Activated T-cell treated with anti-CD3 and anti-CD28 coated beads, Interleukin-2, amount 50 U/mL, for 24 hours (primary cell): ENCODE results near the gene NCKAP5L.

Experiments
- DNase-seq: peaks from one replicate; pipeline ENCODE4 v3.0.0-alpha.2; 2020
- H3K27ac Mint-ChIP-seq: 2 replicates; pipeline ENCODE4 v1.8.0; 2020; ENCODE audit warnings: mild to moderate bottlenecking, mixed read lengths
- H3K27me3 Mint-ChIP-seq: 2 replicates; pipeline ENCODE4 v1.8.0; 2020; ENCODE audit warnings: mixed read lengths
- H3K36me3 Mint-ChIP-seq: 2 replicates; pipeline ENCODE4 v1.8.0; 2020; ENCODE audit warnings: low read depth, mixed read lengths
- H3K4me1 Mint-ChIP-seq: 2 replicates; pipeline ENCODE4 v1.8.0; 2020; ENCODE audit warnings: low read depth, mixed read lengths
- H3K4me3 Mint-ChIP-seq: 2 replicates; pipeline ENCODE4 v1.8.0; 2020; ENCODE audit warnings: mild to moderate bottlenecking, moderate library complexity, mixed read lengths
- H3K9me3 Mint-ChIP-seq: 2 replicates; pipeline ENCODE4 v1.8.0; 2020; ENCODE audit warnings: mixed read lengths

The NCKAP5L gene

GRCh38 chr12:49843411-49843810, 15.2 kb upstream of the NCKAP5L start:
- Mint-ChIP-seq H3K36me3 (peaks cover 13% of the 10 kb centered on the region), H3K4me1 (peaks cover 35% of the 10 kb centered on the region), H3K27me3 (peaks cover 3% of the 10 kb centered on the region), H3K27ac (peak overlapping the region; percentile 98), H3K9me3 (no peaks in the 10 kb centered on the region), H3K4me3 (peak overlapping the region; percentile 96)
- DNase-seq, result no peak

GRCh38 chr12:49842519-49843352, 14.5 kb upstream of the NCKAP5L start, which contains the start of gene BCDIN3D:
Gene BCDIN3D (minus strand): TSS chr12:49843106. CDS start chr12:49843087, 19 bp downstream.
- H3K36me3 Mint-ChIP-seq, result peaks cover 17% of the 10 kb centered on the region
- H3K27me3 Mint-ChIP-seq, result no peaks in the 10 kb centered on the region
- peak; percentile 97 for DNase-seq
- peak within 1 kb of the TSS; percentile 96 for H3K4me3 Mint-ChIP-seq
- H3K4me1 Mint-ChIP-seq, result peaks cover 35% of the 10 kb centered on the region
- peak within 1 kb of the TSS; percentile 98 for H3K27ac Mint-ChIP-seq
- no peaks in the 10 kb centered on the region for H3K9me3 Mint-ChIP-seq

GRCh38 chr12:49838973-49839633, 10.9 kb upstream of the NCKAP5L start:
- peaks cover 26% of the 10 kb centered on the region for H3K4me1 Mint-ChIP-seq
- H3K4me3 Mint-ChIP-seq, result no peak overlapping the region
- peaks cover 21% of the 10 kb centered on the region for H3K36me3 Mint-ChIP-seq
- no peak overlapping the region for H3K27ac Mint-ChIP-seq
- H3K9me3 Mint-ChIP-seq, result no peaks in the 10 kb centered on the region
- H3K27me3 Mint-ChIP-seq, result no peaks in the 10 kb centered on the region
- DNase-seq, result no peak

GRCh38 chr12:49832836-49833421, 4.7 kb upstream of the NCKAP5L start:
- Mint-ChIP-seq H3K36me3 (peaks cover 7% of the 10 kb centered on the region), H3K4me3 (no peak overlapping the region), H3K27ac (no peak overlapping the region), H3K9me3 (no peaks in the 10 kb centered on the region), H3K27me3 (no peaks in the 10 kb centered on the region), H3K4me1 (peaks cover 13% of the 10 kb centered on the region)
- DNase-seq, result no peak

GRCh38 chr12:49831717-49832116, 3.5 kb upstream of the NCKAP5L start:
- H3K27me3 Mint-ChIP-seq, result no peaks in the 10 kb centered on the region
- DNase-seq, result no peak
- no peak overlapping the region for H3K27ac Mint-ChIP-seq
- H3K9me3 Mint-ChIP-seq, result no peaks in the 10 kb centered on the region
- peaks cover 19% of the 10 kb centered on the region for H3K4me1 Mint-ChIP-seq
- H3K36me3 Mint-ChIP-seq, result peaks cover 2% of the 10 kb centered on the region
- H3K4me3 Mint-ChIP-seq, result no peak overlapping the region

GRCh38 chr12:49827401-49828099, 663 bp downstream of the NCKAP5L start:
- H3K27me3 Mint-ChIP-seq, result no peaks in the 10 kb centered on the region
- DNase-seq, result peak; percentile 70
- H3K27ac Mint-ChIP-seq, result peak overlapping the region; percentile 41
- no peaks in the 10 kb centered on the region for H3K9me3 Mint-ChIP-seq
- H3K4me1 Mint-ChIP-seq, result peaks cover 35% of the 10 kb centered on the region
- H3K4me3 Mint-ChIP-seq, result peak overlapping the region; percentile 87
- peaks cover 4% of the 10 kb centered on the region for H3K36me3 Mint-ChIP-seq

- H3K4me3 Mint-ChIP-seq, result peak overlapping the region; percentile 87
- peaks cover 38% of the 10 kb centered on the region for H3K4me1 Mint-ChIP-seq
- H3K27me3 Mint-ChIP-seq, result no peaks in the 10 kb centered on the region
- DNase-seq, result no peak
- H3K36me3 Mint-ChIP-seq, result peaks cover 6% of the 10 kb centered on the region
- H3K27ac Mint-ChIP-seq, result peak overlapping the region; percentile 26
- no peaks in the 10 kb centered on the region for H3K9me3 Mint-ChIP-seq
Measured at GRCh38 chr12:49827051-49827400, 1.2 kb downstream of the NCKAP5L start.

GRCh38 chr12:49825971-49826421, 2.2 kb downstream of the NCKAP5L start:
- H3K27ac Mint-ChIP-seq, result no peak overlapping the region
- H3K4me3 Mint-ChIP-seq, result no peak overlapping the region
- H3K4me1 Mint-ChIP-seq, result peaks cover 48% of the 10 kb centered on the region
- H3K27me3 Mint-ChIP-seq, result no peaks in the 10 kb centered on the region
- no peaks in the 10 kb centered on the region for H3K9me3 Mint-ChIP-seq
- H3K36me3 Mint-ChIP-seq, result peaks cover 6% of the 10 kb centered on the region
- DNase-seq, result no peak

- DNase-seq, result no peak
- no peaks in the 10 kb centered on the region for H3K9me3 Mint-ChIP-seq
- H3K4me1 Mint-ChIP-seq, result peaks cover 52% of the 10 kb centered on the region
- no peak overlapping the region for H3K4me3 Mint-ChIP-seq
- H3K27ac Mint-ChIP-seq, result no peak overlapping the region
- H3K27me3 Mint-ChIP-seq, result no peaks in the 10 kb centered on the region
- peaks cover 6% of the 10 kb centered on the region for H3K36me3 Mint-ChIP-seq
Measured at GRCh38 chr12:49825360-49825970, 2.7 kb downstream of the NCKAP5L start.

GRCh38 chr12:49824895-49825294, 3.3 kb downstream of the NCKAP5L start:
- peaks cover 6% of the 10 kb centered on the region for H3K36me3 Mint-ChIP-seq
- H3K27me3 Mint-ChIP-seq, result no peaks in the 10 kb centered on the region
- peaks cover 51% of the 10 kb centered on the region for H3K4me1 Mint-ChIP-seq
- no peak overlapping the region for H3K27ac Mint-ChIP-seq
- no peaks in the 10 kb centered on the region for H3K9me3 Mint-ChIP-seq
- no peak overlapping the region for H3K4me3 Mint-ChIP-seq
- no peak for DNase-seq

- H3K36me3 Mint-ChIP-seq, result peaks cover 6% of the 10 kb centered on the region
- no peaks in the 10 kb centered on the region for H3K9me3 Mint-ChIP-seq
- no peak overlapping the region for H3K4me3 Mint-ChIP-seq
- H3K27ac Mint-ChIP-seq, result no peak overlapping the region
- no peak for DNase-seq
- H3K27me3 Mint-ChIP-seq, result no peaks in the 10 kb centered on the region
- H3K4me1 Mint-ChIP-seq, result peaks cover 51% of the 10 kb centered on the region
Measured at GRCh38 chr12:49824416-49824815, 3.8 kb downstream of the NCKAP5L start.

GRCh38 chr12:49823951-49824350, 4.3 kb downstream of the NCKAP5L start:
- H3K36me3 Mint-ChIP-seq, result peaks cover 6% of the 10 kb centered on the region
- DNase-seq, result no peak
- H3K27ac Mint-ChIP-seq, result no peak overlapping the region
- H3K4me3 Mint-ChIP-seq, result no peak overlapping the region
- peaks cover 46% of the 10 kb centered on the region for H3K4me1 Mint-ChIP-seq
- H3K9me3 Mint-ChIP-seq, result no peaks in the 10 kb centered on the region
- no peaks in the 10 kb centered on the region for H3K27me3 Mint-ChIP-seq

- no peak for DNase-seq
- Mint-ChIP-seq H3K4me3 (no peak overlapping the region), H3K36me3 (peaks cover 3% of the 10 kb centered on the region), H3K9me3 (no peaks in the 10 kb centered on the region), H3K4me1 (peaks cover 40% of the 10 kb centered on the region), H3K27ac (no peak overlapping the region), H3K27me3 (no peaks in the 10 kb centered on the region)
Measured at GRCh38 chr12:49823350-49823749, 4.9 kb downstream of the NCKAP5L start.
